ENCODE data around the gene CELF5.
"Not testable (repeated sequence)": the region's sequence is repeated elsewhere in the genome, so short reads cannot be mapped to it uniquely, and the experiment has no call there.

CELF5 gene

DNA sequence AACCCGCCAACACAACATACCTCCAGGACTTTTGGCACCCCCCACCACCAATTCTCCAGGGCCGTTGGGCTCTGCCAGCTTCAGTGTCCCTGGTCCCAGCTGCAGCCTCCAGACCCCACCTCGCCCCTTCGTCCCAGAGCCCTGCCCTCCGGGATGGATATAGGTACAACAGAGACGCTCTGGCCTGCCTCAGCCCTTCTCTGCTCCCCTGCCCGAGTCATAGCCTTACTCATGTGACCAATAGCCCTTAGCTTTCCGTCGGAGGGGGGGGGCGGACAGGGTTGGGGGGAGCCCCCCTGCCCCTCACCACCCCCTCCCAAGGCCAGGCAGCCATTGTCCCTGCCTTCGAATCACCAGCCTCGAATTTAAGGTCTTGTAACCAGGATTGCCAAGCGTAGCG lies 71.1 kb downstream of the CELF5 start:
- no peak for DNase-seq

DNA sequence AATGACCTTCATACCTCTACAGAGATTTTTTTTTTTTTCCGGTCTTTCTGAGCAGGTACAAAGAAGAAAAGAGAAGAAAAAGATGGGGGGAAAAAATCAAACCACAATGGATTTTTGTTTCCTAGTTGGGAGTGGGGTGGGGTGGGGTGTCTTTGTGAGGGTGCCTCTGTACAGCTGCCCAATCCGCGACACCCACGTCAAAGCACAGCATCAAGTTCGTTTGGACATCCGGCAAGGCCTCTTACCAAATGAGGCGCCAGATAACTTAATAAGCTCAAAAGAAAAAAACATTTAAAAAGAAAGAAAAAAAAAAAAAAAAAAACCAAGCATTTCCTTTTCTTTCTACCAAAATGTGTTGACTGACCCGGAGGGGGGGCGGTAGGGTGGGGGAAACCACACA lies 71.6 kb downstream of the CELF5 start:
- no peak for DNase-seq

DNA sequence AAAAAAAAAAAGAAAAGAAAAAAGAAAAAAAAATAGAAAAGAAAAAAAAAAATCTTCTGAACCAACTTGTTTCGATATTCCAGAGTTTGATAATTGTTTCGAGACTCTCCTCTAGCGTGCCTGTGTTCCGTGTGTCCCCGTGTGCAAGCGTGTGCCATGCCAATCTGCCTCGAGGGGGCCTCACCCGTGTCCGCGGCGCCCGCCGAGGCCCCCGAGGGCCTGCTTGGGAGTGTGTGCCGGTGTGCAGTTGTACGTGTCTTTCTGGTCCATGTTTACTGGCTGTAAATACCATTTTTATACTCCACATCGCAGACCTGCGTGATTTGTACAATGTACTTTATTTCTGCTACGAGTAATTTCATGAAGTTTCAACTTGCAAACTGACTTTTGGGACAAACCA lies 72.0 kb downstream of the CELF5 start:
- DNase-seq = no peak

- no peak for DNase-seq
Observed at GRCh38 chr19:3298853-3299449, 74.5 kb downstream of the CELF5 start.

GRCh38 chr19:3300566-3300965 lies 76.1 kb downstream of the CELF5 start:
- DNase-seq = not testable (repeated sequence)

DNA sequence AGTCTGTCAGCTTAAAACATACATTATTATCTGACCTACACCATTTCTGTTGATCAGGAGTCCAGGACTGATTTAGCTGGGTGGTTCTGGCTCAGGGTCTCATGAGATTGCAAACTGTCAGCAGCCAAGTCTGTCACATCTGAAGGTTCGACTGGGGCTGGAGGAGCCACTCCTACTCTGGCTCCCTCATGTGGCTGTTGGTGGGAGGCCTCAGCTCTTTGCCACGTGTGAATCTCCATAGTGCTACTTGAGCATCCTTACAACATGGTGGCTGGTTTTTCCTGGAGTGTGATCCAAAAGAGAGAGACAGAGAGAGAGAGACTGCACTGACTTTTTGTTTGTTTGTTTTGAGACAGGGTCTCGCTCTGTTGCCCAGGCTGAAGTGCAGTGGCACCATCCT lies 78.3 kb downstream of the CELF5 start:
- DNase-seq = no peak

- DNase-seq = peak; percentile 69
Observed at GRCh38 chr19:3304871-3305423, 80.5 kb downstream of the CELF5 start.

GRCh38 chr19:3309724-3310123 lies 85.3 kb downstream of the CELF5 start:
- DNase-seq = no peak

DNA sequence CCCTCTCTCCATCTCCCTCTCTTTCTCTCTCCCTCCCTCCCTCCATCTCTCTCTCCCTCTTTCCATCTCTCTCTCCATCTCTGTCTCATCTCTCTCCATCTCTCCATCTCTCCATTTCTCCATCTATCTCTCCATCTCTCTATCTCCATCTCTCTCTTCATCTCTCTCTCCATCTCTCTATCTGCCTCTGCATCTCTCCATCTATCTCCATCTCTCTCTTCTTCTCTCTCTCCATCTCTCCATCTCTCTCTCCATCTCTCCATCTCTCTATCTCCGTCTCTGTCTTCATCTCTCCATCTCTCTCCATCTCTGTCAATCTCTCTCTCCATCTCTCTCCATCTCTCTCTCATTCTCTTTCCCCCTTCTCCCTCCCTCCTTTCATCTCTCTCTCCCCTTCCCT lies 85.8 kb downstream of the CELF5 start:
- no peak for DNase-seq

DNA sequence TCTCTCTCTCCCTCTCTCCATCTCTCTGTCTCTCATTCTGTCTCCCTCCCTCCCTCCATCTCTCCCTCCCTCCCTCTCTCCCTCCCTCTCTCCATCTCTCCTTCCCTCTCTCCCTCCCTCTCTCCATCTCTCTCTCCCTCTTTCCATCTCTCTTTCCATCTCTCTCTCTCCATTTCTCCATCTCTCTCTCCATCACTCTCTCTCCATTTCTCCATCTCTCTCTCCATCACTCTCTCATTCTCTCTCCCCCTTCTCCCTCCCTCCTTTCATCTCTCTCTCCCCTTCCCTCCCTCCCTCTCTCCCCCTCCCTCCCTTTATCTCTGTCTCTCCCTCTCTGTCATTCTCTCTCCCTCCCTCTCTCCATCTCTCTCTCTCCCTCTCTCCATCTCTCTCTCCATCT lies 86.2 kb downstream of the CELF5 start:
- no peak for DNase-seq

DNA sequence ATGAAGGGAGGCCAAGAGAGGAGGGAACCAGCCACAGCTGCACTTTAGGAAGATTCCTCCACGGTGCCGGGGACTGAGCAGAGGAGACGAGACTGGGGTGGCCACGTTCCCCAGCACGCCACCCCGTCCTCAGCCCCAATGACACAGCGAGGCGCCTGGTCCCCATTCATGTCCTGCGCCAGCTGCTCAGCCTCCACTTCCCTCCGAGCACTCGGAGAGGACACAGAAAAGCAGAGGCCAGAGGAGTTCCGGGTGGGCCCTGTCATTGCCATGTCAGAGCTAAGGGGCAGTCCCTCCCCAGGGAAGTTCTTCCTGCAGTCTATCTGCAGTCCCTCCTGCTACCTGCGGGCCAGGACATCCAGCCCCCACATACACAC lies 88.7 kb downstream of the CELF5 start:
- DNase-seq = no peak

GRCh38 chr19:3314962-3315675 lies 90.7 kb downstream of the CELF5 start:
- no peak for DNase-seq

DNA sequence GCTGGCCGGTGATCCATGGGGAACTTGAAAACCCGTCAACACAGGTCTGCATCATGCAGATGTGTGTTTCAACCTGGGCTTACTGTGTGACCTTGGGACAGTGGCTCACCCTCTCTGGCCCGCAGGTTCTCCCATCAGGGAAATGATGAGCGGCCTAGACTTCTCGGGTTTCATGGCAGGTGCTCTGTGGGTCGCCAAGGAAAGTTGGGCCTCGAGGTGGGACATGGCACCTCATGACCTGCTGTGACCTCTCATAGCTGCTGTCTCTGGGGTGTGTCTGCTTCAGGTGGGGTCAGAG lies 91.2 kb downstream of the CELF5 start:
- no peak for DNase-seq

- no peak for DNase-seq
Observed at GRCh38 chr19:3316132-3316648, 91.7 kb downstream of the CELF5 start.

- no peak for DNase-seq
Observed at GRCh38 chr19:3316659-3317207, 92.3 kb downstream of the CELF5 start.

DNA sequence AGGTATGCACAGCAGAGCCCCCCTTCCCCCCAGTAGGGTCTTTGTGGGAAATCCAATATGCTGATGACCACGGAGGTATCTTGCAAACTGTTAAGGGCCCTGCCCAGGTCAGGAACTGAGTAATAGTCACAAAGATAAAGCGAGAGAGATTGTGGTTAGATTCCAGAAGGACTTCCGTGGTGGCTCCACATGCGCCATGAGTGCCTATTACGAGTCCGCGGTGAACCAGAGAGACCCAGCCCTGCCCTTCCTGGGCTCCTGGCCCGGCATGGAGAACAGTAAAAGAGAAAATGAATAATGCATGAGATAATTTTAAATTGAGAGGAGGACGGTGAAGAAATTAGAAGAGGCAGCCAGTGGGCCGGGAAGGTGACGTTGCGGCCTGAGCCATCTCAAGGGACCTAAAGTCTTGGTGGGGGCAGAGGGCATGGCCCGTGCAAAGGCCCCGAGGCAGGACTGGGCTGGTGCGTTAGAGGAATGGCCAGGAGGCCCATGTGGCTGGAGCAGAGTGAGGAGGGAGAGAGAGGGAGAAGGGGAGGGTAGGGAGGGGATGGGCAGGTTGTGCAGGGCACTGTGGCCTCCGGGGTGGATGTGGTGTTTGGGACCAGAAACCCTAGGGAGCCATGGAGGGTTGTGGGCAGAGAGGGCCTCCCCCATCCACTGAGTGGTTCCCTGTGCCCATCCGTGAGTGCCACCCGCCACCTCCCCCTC lies 95.3 kb downstream of the CELF5 start:
- DNase-seq = no peak

GRCh38 chr19:3320354-3320670 lies 95.9 kb downstream of the CELF5 start:
- DNase-seq = no peak

DNA sequence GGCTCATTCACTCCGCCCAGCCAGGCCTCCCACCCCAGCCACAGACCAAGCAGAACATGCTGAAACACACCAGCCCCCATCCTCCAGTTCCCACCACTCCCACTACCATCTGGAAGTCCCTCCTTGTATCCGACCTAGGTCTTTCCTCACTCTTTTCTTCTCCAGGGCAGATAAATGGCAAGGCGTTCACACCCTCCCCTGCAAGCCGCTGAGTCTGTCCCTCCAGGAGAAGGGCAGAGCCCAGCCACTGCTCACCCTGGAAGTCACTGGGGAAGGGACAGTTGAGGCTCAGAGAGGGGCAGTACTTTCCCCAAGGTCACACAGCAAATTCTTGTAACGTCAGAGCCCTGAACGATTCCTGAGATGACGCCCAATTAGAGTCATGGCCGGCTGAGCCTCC lies 96.4 kb downstream of the CELF5 start:
- DNase-seq = no peak

- DNase-seq = no peak
Observed at GRCh38 chr19:3321696-3322095, 97.2 kb downstream of the CELF5 start.

DNA sequence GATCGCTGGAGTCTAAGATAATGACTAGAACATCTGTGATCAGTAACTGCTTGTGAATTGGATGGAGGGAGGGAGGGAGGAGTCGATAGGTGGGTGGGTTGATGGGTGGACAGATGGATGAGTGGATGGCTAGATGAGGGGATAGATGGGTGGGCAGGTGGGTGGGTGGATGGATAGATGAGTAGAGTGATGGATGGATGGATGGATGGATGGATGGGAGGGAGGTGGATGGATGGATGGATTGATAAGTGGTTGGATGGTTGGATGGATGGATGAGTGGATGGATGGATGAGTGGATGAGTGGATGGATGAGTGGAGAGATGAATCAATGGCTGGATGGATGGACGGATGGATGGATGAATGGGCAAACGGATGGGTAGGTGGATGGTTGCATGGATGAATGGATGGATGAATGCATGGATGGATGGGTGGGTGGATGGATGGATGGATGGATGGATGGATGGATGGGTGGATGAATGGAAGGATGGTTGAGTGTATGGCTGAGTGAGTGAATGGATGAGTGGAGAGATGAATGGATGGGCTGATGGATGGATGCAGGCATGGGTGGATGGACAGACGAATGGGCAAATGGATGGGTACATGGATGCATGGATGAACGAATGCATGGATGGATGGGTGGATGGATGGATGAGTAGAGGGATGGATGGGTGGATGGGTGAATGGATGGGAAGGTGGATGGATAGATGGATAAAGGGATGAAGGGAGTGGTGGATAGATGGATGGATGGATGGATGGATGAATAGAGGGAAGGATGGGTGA lies 97.9 kb downstream of the CELF5 start:
- DNase-seq = no peak

GRCh38 chr19:3323026-3323425 lies 98.6 kb downstream of the CELF5 start:
- DNase-seq = no peak

- no peak for DNase-seq
Observed at GRCh38 chr19:3323658-3324057, 99.2 kb downstream of the CELF5 start.

DNA sequence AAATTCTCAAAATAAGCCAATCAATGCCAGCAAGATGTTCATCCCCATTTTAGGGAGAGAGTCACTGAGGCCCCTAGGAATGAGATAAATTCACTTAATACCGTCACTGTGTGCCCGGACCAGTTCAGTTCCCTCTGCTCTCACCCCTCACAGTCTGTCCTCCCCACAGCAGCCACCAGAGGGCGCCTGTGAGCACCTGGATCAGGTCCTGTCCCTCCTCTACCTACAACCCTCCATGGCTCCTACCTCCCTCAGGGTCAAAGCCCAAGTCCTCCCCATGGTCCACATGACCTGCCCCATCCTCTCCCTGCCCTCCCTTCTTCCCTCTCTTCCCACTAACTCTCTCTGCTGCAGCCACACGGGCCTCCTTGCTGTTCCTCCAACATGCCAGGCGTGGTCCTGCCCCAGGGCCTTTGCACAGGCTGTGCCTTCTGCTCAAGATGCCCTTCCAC lies 100.0 kb downstream of the CELF5 start:
- DNase-seq = peak; percentile 70

Measured in effector CD8-positive, alpha-beta T cell (primary cell).